EL (cell line): ENCODE data around the gene PIGL.
A peak's percentile ranks its signal among the peaks of the same experiment; 100 is the strongest.
"Not testable (repeated sequence)": the region's sequence is repeated elsewhere in the genome, so short reads cannot be mapped to it uniquely, and the experiment has no call there.

Experiments used
- DNase-seq: peaks from one replicate; pipeline ENCODE4 v3.0.0-alpha.2; 2016

PIGL gene

DNA sequence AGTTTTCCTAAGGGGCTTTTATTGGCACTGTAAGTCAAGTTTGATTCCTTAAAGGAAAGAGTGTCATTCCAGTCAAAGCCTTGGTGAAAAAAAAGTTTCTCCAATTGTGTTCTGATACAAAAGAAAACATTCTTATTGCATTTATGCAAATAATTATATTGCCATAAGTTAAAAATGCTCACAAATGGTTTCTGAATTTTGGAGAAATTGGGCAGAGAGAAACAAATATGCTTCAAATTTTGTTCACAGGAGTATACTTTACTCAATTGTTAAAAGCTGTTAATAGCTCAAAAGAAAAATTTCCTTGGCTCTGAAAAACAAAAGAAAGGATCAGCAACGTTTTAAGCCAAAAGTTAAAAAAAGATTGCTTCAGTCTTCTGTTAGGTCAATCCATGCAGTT lies 60.2 kb downstream of the PIGL start:
- DNase-seq = no peak

DNA sequence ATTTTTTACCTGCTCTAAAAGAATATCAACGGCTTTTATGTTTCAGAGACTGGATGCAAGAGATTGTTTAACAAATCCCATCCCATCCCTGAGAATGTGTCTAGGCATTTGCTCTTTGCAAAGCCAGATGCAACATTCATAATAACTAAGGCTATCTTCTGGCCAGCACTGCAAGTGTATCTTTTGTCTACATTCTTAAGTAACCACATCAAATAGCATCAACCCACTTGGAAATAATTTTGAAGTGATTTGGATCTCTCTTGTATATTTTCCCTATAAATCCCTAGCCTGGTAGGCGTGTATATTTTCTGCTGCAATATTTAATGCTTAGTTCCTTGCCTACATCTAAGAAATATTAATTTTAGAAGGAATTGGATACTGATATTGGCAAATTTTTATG lies 64.3 kb downstream of the PIGL start:
- peak; percentile 80 for DNase-seq

GRCh38 chr17:16282522-16282921 lies 65.5 kb downstream of the PIGL start:
- DNase-seq = peak; percentile 93

- DNase-seq = peak; percentile 64
Measured at GRCh38 chr17:16283705-16284104, 66.7 kb downstream of the PIGL start.

GRCh38 chr17:16285646-16286008 lies 68.6 kb downstream of the PIGL start:
- DNase-seq = no peak

GRCh38 chr17:16286009-16286946 lies 69.3 kb downstream of the PIGL start:
- DNase-seq = peak; percentile 99

GRCh38 chr17:16286947-16287562 lies 70.0 kb downstream of the PIGL start:
- DNase-seq = peak; percentile 18

DNA sequence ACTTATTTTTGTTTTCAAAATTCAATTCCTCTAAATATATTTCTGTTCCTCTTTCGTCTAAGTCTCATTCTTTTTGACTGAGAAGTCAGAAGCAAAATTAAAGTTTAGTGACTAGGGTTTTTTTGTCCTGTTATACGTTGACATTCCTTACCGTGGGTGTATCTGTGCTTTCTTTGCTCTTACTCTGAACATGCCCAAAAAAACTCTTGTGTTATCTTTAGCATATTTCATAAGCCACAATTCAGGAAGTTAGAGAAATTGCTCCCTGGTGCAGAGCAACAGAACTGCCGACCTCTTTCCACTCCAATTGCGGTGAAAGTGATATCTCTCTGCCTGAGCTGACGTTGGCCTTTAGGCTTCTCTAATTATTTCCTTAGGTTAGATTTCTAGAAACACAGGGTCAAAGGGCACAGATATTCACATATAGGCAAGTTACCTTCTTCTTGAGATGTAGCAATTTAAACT lies 70.6 kb downstream of the PIGL start:
- DNase-seq = peak; percentile 74

- no peak for DNase-seq
Measured at GRCh38 chr17:16288860-16289571, 72.0 kb downstream of the PIGL start.

DNA sequence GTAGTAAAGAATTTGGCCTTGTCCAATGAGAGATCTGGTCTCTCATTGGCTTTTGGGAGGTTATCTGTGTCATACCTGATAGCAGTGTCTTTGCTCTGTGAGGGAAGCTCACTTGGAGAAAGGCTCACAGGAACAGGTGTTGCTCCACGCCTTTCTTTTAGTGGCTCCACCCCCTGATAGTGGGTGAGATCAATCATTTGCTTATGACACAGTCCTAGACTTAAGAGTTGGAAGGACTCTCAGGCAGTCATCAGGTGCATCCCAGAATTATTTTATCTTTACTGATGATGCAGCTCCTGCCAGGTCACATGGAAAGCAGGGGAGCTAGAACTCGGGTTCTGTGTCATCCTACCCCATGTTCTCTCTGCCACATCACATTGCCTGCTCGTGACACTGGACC lies 76.9 kb downstream of the PIGL start:
- DNase-seq = no peak

- DNase-seq = no peak
Measured at GRCh38 chr17:16294560-16294959, 77.5 kb downstream of the PIGL start.

DNA sequence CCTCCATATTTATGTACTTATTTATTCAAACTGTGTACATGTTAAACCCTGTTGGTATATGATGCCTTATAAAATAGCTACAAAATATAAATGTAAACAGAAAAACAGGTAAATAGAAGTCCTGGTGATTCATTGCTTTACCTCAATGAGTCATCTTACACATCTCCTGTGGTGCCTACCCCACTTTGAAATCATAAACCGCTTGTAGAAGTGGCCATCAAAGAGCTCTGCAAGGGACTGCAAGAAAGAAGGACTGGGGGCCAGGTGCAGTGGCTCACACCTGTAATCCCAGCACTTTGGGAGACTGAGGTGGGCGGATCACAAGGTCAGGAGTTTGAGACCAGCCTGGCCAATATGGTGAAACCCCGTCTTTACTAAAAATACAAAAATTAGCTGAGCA lies 79.1 kb downstream of the PIGL start:
- not testable (repeated sequence) for DNase-seq

DNA sequence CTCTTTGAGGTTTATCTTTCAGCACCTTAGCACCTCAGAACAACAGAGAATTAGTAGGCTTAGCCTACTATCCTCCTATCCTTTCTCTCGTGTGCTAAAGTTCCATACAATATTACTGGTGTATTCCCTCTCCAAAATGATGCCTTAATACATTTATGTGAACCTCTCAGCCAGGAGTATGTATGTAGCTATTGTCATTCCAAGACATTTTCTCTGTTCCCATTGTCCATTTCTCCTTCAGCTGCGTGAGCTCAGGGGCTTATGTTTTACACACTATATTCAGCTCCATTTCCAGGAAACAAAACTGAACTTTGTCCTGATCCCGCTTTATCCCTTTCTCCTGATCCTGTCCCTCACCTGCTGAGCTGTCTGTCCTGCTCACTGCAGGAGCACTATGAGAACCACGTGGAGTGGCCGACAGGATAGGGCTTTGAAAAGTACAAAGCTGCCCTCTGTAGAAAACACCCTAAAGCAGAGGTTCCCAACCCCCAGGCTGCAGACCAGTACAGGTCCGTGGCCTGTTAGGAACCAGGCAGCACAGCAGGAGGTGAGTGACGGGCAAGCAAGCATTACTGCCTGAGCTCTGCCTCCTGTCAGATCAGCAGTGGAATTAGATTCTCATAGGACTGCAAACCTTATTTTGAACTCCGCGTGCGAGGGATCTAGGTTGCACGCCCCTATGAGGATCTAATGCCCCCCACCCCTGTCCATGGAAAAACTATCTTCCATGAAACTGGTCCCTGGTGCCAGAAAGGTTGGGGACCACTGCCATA lies 80.5 kb downstream of the PIGL start:
- no peak for DNase-seq

- no peak for DNase-seq
Measured at GRCh38 chr17:16298140-16298662, 81.2 kb downstream of the PIGL start.

- DNase-seq = no peak
Measured at GRCh38 chr17:16300554-16300953, 83.5 kb downstream of the PIGL start.

DNA sequence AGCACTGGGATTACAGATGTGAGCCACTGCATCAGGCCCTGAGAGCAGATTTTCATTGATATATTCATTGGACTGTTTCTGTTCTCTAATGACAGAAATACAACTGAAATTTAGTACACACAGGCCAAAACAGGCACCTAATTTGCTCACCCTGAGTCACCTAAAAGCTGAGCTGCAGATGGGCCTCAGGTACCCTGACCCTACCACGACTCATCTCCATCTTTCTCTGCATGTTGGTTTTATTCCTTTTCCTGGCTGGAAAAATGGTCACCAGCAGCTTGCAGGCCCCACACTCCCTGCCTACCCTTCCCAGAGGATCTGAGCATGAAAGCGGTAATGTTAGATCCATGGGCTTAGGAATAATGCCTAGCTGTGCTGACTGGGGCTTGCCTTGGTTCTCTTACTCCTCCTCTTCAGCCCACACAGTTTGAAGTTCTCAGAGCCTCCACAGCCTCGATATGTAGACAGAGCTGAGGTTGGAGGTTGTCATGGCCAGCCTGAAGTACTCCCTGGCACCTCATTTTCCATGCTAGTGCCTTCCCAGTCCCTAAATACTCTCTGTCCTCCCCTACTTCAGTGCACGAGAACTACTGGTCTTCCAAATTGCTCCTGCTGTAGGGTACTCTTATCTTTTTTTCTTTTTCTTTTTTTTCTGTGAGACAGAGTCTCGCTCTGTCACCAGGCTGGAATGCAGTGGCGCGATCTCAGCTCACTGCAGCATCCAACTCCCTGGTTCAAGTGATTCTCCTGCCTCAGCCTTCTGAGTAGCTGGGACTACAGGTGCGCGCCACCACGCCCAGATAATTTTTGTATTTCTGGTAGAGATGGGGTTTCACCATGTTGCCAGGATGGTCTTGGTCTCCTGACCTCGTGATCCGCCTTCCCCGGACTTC lies 85.2 kb downstream of the PIGL start:
- no peak for DNase-seq

DNA sequence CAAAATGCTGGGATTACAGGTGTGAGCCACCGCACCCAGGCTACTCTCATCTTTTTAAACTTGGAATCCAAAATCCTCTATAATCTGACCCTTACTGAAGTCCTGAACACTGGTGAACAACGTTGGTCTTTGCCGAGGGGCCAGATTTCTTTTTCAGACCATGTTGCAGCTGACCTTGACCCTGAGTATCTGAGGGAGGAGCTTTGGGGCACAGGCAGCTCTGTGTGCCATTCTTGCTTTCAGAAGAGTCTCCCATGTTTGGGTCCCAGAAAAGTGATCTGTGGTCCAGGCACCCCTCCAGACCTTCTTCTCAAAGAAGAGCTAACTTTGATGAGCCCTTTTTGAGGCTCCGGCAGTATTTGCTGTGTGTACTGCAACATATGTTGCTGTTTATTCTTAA lies 85.8 kb downstream of the PIGL start:
- no peak for DNase-seq

GRCh38 chr17:16304830-16305229 lies 87.8 kb downstream of the PIGL start:
- peak; percentile 25 for DNase-seq

GRCh38 chr17:16306211-16306610 lies 89.2 kb downstream of the PIGL start:
- DNase-seq = no peak

GRCh38 chr17:16312061-16312460 lies 95.1 kb downstream of the PIGL start:
- not testable (repeated sequence) for DNase-seq
